GM19438 (cell line): ENCODE measurements around the gene AGTRAP.

Experiments used
- ATAC-seq: cut with Tn5 transposase; IDR thresholded peaks from one replicate; pipeline ENCODE4 v1.9.1; 2021; ENCODE audit warnings: low read depth; ENCODE audit not compliant: unreplicated experiment

The AGTRAP gene

DNA sequence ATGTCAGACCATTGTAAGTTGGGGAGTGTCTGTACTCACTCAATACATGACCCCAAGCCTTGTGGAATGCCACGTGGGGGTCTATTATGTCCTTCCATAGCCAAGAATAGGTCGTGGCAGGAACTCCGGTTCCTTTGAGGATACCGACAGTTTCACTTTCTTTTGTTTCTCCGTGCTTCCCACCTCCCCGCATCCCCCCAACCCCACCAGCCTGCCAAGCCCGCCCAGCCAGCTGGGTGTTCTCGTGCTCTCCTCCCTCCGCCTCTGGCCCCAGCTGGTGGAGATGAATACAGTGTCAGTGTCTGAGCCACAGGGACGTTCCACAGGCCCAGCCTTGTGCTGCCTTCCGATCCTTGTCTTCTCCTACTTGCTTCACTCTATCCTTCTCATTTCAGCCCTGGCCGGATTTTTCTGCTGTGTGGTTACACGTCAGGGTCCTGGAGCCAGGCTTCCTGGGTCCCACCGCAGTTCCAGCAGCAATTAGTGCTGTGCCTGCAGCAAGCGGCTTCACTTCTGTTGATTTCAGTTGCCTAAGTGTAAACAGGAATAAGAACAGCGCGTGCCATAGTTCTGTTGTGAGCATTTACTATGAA, 4.1 kb upstream of the AGTRAP start:
- no peak for ATAC-seq

DNA sequence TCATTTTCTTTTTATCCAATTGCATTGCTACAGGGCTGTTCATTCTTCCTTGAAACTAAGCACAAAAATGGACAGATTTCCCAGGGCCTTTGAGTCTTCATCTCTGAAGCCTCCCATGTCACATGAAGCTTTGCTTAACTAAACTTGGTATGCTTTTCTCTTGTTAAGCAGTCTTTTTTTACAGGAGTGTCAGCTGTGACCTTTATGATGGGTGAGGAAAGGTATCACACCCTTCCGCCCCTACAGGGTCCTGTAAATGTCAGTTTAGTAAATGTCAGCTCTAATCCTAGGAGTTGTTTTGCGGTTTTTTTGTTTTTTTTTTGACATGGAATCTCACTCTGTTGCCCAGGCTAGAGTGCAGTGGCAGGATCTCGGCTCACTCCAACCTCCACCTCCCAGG, 2.6 kb upstream of the AGTRAP start:
- ATAC-seq = no peak

GRCh38 chr1:11735531-11735853, 444 bp upstream of the AGTRAP start:
- ATAC-seq = no peak

GRCh38 chr1:11736746-11737639, 1.1 kb downstream of the AGTRAP start:
- ATAC-seq = no peak

GRCh38 chr1:11738096-11738495, 2.2 kb downstream of the AGTRAP start:
- no peak for ATAC-seq

DNA sequence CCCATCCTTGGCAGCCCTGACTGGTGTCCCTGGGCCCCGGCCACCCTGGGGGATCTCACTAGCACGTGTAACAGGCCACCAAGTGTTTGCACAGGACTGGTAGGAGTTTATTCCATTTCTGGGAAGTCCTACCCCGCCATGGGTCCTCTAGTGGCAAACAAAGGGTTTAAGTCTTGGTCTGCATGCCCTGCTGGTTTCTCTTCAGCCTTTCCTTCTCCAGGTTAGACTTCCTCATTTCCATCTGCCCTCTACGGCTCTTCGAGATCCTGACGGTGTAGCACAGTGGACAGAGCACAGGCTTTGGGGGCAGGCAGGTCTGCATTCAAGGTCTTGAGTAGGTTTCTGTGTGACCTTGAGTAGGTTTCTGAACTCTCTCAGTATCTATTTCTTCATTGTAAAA, 2.8 kb downstream of the AGTRAP start:
- ATAC-seq = no peak

GRCh38 chr1:11740258-11741192, 4.6 kb downstream of the AGTRAP start:
- ATAC-seq = no peak

- ATAC-seq = no peak
These were observed 5.5 kb downstream of the AGTRAP start for GRCh38 chr1:11741482-11741881.

GRCh38 chr1:11741919-11742558, 6.1 kb downstream of the AGTRAP start:
- no peak for ATAC-seq

- ATAC-seq = no peak
These were observed 8.4 kb downstream of the AGTRAP start for GRCh38 chr1:11744287-11744686.

- ATAC-seq = no peak
These were observed 10.2 kb downstream of the AGTRAP start for GRCh38 chr1:11746092-11746491.

GRCh38 chr1:11746795-11747487, 11.0 kb downstream of the AGTRAP start:
- ATAC-seq = no peak

- no peak for ATAC-seq
These were observed 12.6 kb downstream of the AGTRAP start for GRCh38 chr1:11748294-11749202.

DNA sequence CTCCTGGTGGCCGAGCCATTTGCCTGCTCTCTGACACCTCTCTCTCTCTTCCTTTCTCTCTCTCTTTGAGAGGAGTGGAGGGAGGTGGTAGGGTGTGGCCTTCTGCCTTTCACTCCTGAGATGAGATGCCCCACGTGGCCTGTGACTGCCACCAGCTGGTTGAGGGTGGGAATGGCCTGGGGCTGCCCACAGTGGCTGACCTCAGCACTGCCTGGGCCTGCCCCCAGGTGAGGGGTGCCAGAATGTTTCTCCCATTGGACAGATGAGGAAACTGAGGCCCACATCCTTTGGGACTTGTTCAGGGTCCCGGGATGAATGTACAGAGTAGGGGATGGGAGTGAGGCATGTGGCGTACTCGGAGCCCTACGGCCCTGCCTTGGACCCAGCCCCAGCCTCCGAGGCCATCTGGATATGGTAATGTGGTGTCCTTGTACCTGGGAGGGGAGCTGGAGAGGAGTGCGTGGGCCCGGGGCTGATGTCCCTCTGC, 13.3 kb downstream of the AGTRAP start:
- ATAC-seq = no peak

DNA sequence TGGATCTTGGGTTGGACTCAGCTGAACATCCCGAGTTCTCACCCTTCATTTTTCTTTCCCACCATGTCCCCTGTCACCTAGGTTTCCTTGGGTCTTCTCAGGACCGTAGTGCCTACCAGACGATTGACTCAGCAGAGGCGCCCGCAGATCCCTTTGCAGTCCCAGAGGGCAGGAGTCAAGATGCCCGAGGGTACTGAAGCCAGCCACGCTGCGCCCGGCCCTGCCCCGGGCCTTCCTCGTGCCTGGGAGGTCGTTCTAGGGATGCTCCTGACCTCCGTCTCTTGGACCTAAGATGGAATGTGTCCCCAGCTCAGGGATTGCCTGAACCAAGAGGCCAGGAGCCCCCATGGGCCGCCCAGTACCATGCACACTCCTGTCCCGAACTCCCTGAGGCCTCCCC, 14.1 kb downstream of the AGTRAP start:
- no peak for ATAC-seq

GRCh38 chr1:11751087-11751486, 15.2 kb downstream of the AGTRAP start:
- no peak for ATAC-seq

DNA sequence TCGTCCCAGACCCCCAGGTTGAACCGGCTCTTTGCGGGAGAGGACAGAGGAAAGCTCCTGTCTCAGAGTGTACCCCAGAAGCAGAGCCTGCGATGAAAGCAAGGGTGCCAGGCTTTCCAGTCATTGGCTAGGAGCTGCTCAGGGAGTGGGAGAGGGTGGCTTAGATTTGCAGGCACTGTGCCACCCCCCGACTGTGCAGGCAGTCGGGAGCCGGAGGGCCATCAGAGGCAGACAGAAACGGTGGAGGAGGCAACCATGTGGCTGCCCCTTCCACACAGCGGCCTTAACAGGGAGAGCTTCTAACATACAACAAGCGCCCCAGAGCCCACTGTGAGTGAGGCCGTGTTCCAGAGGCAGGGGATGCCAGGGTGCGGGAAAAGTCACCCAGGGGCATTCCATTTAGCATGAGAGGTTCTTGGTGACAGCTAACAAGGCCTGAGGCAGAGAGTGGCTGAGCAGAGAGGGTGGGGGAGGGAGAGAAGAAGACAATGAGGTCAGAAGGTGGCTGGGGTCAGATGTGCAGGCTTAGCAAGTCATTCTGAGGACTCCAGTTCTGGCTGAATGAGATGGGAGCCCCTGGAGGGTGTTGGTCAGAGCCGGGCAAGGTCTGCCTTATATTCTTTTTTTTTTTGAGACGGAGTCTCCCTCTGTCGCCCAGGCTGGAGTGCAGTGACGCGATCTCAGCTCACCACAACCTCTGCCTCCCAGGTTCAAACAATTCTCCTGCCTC, 16.6 kb downstream of the AGTRAP start:
- ATAC-seq = no peak

- no peak for ATAC-seq
These were observed 17.7 kb downstream of the AGTRAP start for GRCh38 chr1:11753555-11754208.
